SU-DHL-6 (cell line): ENCODE data around the gene GNRH2.

Experiments used
- CTCF ChIP-seq: fragments of 200-600 bp; sonication (generic); IDR thresholded peaks from one replicate; pipeline ENCODE4 v1.5.1; 2017; ENCODE audit warnings: antibody characterized with exemption, mild to moderate bottlenecking, low read length, moderate library complexity; ENCODE audit not compliant: insufficient read depth, poor library complexity, severe bottlenecking
- EZH2phosphoT487 ChIP-seq: fragments of 200-600 bp; sonication (generic), shearing (Covaris generic); conservative IDR thresholded peaks from 2 replicates; pipeline ENCODE4 v1.6.1; 2018; ENCODE audit warnings: mild to moderate bottlenecking, antibody characterized with exemption, low read length, moderate library complexity, mixed read lengths

DNA sequence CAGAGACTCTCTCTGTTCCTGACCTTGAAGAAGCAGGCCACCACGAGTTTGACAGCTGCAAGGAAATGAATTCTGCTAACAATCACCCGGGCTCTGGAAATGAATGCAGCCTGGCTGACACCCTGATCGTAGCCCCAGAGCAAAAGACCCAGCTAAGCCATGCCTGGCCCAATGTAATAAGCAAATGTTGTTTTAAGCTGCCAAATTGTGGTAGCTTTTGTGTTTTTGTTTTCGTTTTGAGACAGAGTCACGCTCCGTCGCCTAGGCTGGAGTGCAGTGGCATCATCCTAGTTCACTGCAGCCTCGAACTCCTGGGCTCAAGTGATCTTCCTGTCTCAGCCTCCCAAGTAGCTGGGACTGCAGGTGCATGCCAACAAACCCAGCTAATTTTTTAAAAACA, 24.7 kb downstream of the GNRH2 start:
- TF ChIP-seq CTCF (no peak), EZH2phosphoT487 (no peak)
